Right lobe of liver (tissue), 6 donors: ENCODE measurements around the gene ACSL1. TPM values are rescaled to one million over a fixed set of nuclear protein-coding genes. Genes with fewer than 3 reads are reported as not detected.

Experiments
- ATAC-seq, 4 donors: fragments of 200-7000 bp; cut with Tn5 transposase; one replicate each; pipeline ENCODE4 v1.9.1; 2020; ENCODE audit warnings: mild to moderate bottlenecking in 4 of 4, moderate library complexity in 4 of 4
- DNase-seq, 3 donors: peaks; one replicate each; pipeline ENCODE4 v3.0.0-alpha.2; 2020
- H3K27ac ChIP-seq, 3 donors: fragments of 200-600 bp; one replicate each; pipeline ENCODE4 v1.8.0; 2022
- H3K27me3 ChIP-seq, 2 donors: fragments of 200-600 bp; one replicate each; pipeline ENCODE4 v1.8.0; 2022
- H3K36me3 ChIP-seq, 4 donors: fragments of 200-600 bp; sonication (generic) in 1 of 4; one replicate each; pipeline versions ENCODE4 v1.5.1 to v1.8.0; 2017 to 2022; ENCODE audit warnings: control low read depth in 1 of 4
- H3K4me1 ChIP-seq, 4 donors: fragments of 200-600 bp; sonication (generic) in 1 of 4; one replicate each; pipeline versions ENCODE4 v1.5.1 to v1.8.0; 2017 to 2022; ENCODE audit warnings: control low read depth in 1 of 4
- H3K4me3 ChIP-seq, 3 donors: fragments of 200-600 bp; one replicate each; pipeline ENCODE4 v1.8.0; 2022
- H3K9me3 ChIP-seq, 4 donors: fragments of 200-600 bp; sonication (generic) in 1 of 4; one replicate each; pipeline versions ENCODE4 v1.5.1 to v1.8.0; 2017 to 2022; ENCODE audit warnings: control low read depth in 1 of 4
- POLR2A ChIP-seq: fragments of 450-650 bp; IDR thresholded peaks from one replicate; pipeline ENCODE4 v1.6.1; 2017; ENCODE audit warnings: antibody characterized with exemption, mild to moderate bottlenecking
- WGBS: methylation state at CpG from one replicate; pipeline ENCODE4 v1.1.6; 2018; ENCODE audit warnings: low coverage, low lambda C conversion rate; ENCODE audit not compliant: insufficient coverage; ENCODE audit errors: missing lambda C conversion rate; 5-methylcytosine and 5-hydroxymethylcytosine counted together
- intact Hi-C, 2 donors: fragments of 100-400 bp; cut with DNase I; formaldehyde crosslinking; loops; one replicate each; pipeline versions ENCODE4 v1.11.2 to v1.14.1; 2022
- total RNA-seq, 6 experiments: library from RNA; depleted of rRNA in 2 of 6; stranded (reverse); fragments of >200 nt in 2 of 6; fragmentation: NEBNext Ultra II Directional in 3 of 6; extraction: Animal tissue kit (Norgen Biotek cat#: 25700) in 3 of 6; gene quantifications; one replicate each; pipeline versions ENCODE4 v1.1.0 to v1.2.4, GENCODE V29; 2016 to 2023
- TF ChIP-seq, protein P1 (sequence below), 4 donors: fragments of 200-600 bp in 3 of 4; fragments of 450-650 bp in 1 of 4; IDR thresholded peaks; one replicate each; pipeline versions ENCODE4 v1.5.1 to v1.8.0; 2016 to 2022; ENCODE audit warnings: antibody characterized with exemption in 4 of 4, mild to moderate bottlenecking in 2 of 4
- donor health status: DM: no; HTN: yes; CAD: no.
- donor health status: DM: no; HTN: no; CAD: no.
- donor health status: DM: no; HTN: no; CAD: no.
- donor health status: DM: no; HTN: yes; CAD: no.
- donor health status: DM: no; HTN: yes; CAD: no.

ACSL1 gene
- total RNA-seq, 6 experiments from 2014 or later, result 544 to 1,154 (median 743) TPM

DNA sequence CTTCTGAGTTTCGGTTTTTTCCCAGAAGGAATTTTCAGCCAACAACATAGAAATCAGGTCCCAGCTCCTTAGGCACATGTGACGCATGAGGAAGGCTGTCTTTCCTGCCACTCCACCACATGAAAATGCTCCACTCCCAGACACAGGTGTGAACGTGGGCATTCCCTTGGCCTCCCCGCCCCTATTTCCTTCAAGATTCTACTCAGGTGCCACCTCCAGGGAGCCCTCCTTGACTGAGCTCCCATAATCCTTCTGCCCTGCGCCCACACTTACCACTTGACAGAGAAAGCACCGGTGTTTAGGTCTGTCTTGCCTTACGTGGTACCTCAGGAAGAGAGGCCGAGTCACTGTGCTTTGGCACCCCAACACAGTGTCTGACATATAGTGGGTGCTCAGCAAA, 47.4 kb downstream of the ACSL1 start:
- H3K36me3 ChIP-seq, result peaks cover 0 to 95% (median 51%) of the 10 kb centered on the region in 4 donors
- 80% methylated on average over 6 of the region's 8 CpGs for WGBS
- no peak for DNase-seq

DNA sequence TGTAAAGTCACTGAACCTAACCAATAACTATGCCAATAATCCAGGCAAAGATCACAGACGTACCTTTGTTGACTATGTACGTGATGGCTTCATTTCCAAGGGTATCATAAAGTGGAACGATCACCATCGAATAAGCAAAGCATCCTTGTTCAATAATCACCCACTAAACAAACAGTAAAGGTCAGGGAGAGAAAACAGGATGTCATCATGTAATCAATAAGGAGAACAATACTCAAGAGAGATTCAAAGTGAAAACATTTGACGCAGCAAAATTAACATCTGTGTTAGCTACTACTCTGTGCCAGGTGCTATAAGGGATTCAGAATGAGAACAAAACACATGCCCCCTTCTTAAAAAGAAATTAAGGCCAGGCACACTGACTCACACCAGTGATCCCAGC, 48.9 kb downstream of the ACSL1 start:
- no peaks in the 10 kb centered on the region for H3K9me3 ChIP-seq
- peaks cover 0 to 51% (median 19%) of the 10 kb centered on the region in 4 donors for H3K4me1 ChIP-seq
- TF ChIP-seq, protein P1, sequence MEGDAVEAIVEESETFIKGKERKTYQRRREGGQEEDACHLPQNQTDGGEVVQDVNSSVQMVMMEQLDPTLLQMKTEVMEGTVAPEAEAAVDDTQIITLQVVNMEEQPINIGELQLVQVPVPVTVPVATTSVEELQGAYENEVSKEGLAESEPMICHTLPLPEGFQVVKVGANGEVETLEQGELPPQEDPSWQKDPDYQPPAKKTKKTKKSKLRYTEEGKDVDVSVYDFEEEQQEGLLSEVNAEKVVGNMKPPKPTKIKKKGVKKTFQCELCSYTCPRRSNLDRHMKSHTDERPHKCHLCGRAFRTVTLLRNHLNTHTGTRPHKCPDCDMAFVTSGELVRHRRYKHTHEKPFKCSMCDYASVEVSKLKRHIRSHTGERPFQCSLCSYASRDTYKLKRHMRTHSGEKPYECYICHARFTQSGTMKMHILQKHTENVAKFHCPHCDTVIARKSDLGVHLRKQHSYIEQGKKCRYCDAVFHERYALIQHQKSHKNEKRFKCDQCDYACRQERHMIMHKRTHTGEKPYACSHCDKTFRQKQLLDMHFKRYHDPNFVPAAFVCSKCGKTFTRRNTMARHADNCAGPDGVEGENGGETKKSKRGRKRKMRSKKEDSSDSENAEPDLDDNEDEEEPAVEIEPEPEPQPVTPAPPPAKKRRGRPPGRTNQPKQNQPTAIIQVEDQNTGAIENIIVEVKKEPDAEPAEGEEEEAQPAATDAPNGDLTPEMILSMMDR (IDR thresholded peaks at IDR 0.05), result no peak
- no peak for TF ChIP-seq POLR2A
- peaks cover 0 to 95% (median 56%) of the 10 kb centered on the region in 4 donors for H3K36me3 ChIP-seq
- 27% methylated on average over 5 of the region's 5 CpGs for WGBS
- intact Hi-C loops, result no loop called here
- H3K4me3 ChIP-seq, result no peak overlapping the region
- ATAC-seq, result peak; percentile 3 to 62 (median 47)
- no peak for DNase-seq
- H3K27ac ChIP-seq, result peak overlapping the region in 2 of 3 donors; percentile 17 to 47
- no peaks in the 10 kb centered on the region for H3K27me3 ChIP-seq

More for the DNA sequence above, 47.4 kb downstream of the ACSL1 start:
- intact Hi-C loops, result no loop called here
- H3K4me1 ChIP-seq, result peaks cover 0 to 60% (median 23%) of the 10 kb centered on the region in 4 donors
- H3K4me3 ChIP-seq, result no peak overlapping the region
- no peak overlapping the region for H3K27ac ChIP-seq
- H3K27me3 ChIP-seq, result no peaks in the 10 kb centered on the region
- ATAC-seq, result peak in 3 of 4 donors; percentile 1 to 11 (median 5)
- TF ChIP-seq POLR2A, result no peak
- TF ChIP-seq, protein P1 (IDR thresholded peaks at IDR 0.05), result no peak
- no peaks in the 10 kb centered on the region for H3K9me3 ChIP-seq

DNA sequence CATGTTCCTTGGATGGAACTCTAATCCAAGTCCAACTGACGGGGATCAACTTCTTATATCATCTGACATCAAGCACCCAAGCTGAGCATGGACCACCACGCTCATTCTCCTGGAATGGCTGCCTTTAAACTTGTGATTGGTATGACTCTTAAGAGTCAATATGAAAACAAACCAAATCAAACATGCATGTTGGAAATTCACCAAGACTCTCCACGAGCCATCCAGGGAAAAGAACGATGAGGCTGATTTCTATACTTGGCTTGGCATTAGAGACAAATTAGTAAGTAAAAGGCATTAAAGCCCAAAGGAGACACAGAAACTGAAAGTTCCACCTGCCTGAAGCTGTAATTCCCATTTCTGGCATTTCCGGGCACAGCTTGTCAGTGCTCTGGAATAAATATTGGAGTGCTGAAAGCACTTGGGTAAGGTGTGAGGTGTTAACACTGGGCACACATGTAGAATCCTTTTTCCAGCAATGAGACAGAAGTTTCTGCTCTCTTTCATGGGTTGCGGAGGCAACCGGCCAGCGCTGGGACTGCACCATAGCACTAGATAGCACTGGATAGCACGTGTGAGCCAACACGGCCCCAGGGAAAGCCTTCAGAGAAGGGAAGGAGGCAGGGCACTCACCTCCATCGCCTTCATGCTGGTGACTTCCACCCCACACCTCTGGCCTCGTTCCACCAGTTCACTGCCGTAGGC, 49.8 kb downstream of the ACSL1 start:
- peaks cover 0 to 95% (median 61%) of the 10 kb centered on the region in 4 donors for H3K36me3 ChIP-seq
- DNase-seq, result peak in 2 of 3 donors; percentile 47 to 63
- 36% methylated on average over 8 of the region's 13 CpGs for WGBS
- intact Hi-C loops, result no loop called here
- H3K4me3 ChIP-seq, result no peak overlapping the region
- no peaks in the 10 kb centered on the region for H3K9me3 ChIP-seq
- TF ChIP-seq, protein P1 (IDR thresholded peaks at IDR 0.05), result no peak
- TF ChIP-seq POLR2A, result no peak
- H3K27me3 ChIP-seq, result no peaks in the 10 kb centered on the region
- ATAC-seq, result peak; percentile 48 to 61 (median 51)
- peak overlapping the region; percentile 5 to 47 (median 17) for H3K27ac ChIP-seq
- peaks cover 0 to 45% (median 18%) of the 10 kb centered on the region in 4 donors for H3K4me1 ChIP-seq

DNA sequence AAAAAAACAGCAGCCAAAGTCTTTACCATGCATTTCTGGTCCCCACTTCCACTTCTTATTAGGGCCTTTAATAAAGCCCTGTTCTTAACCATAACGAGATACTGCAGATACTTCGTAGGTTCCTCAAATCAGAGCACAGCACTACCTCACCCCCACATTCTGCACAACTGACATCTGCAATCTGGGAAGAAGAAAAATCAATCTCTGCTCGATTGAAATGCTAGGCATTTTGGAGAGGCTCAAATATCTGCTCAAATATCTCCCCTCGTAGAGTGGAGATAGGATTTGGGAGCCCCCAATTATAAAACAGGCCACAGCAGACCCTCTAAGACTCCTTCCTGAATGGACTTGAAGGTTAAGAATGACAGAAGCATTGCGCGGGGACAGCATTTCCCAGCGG, 51.6 kb downstream of the ACSL1 start:
- intact Hi-C loops, result no loop called here
- 80% methylated on average over 7 of the region's 7 CpGs for WGBS
- Histone ChIP-seq H3K27me3 (no peaks in the 10 kb centered on the region), H3K36me3 (peaks cover 0 to 95% (median 66%) of the 10 kb centered on the region in 4 donors), H3K9me3 (no peaks in the 10 kb centered on the region), H3K4me3 (no peak overlapping the region), H3K27ac (no peak overlapping the region), H3K4me1 (peaks cover 0 to 31% (median 10%) of the 10 kb centered on the region in 4 donors)
- no peak for ATAC-seq
- no peak for DNase-seq
- no peak for TF ChIP-seq POLR2A
- TF ChIP-seq, protein P1 (IDR thresholded peaks at IDR 0.05), result no peak
